ENCODE results near the gene LAGE3.
"Not testable (repeated sequence)": the region's sequence is repeated elsewhere in the genome, so short reads cannot be mapped to it uniquely, and the experiment has no call there.

LAGE3 gene

DNA sequence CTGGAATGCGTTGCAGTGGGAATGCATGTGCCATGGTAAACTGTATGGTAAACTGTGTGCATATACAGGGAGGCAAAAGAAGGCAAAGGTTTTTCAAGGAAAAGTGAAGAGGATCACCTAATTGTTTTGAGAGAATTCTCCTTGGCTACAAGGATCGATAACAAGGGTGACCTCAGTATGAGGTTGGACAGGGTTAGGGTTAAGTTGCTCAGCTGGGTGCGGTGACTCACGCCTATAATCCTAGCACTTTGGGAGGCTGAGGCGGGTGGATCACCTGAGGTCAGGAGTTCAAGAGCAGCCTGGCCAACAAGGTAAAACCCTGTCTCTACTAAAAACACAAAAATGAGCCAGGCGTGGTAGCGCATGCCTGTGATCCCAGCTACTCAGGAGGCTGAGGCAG lies 22.3 kb upstream of the LAGE3 start:
- DNase-seq, result not testable (repeated sequence)

DNA sequence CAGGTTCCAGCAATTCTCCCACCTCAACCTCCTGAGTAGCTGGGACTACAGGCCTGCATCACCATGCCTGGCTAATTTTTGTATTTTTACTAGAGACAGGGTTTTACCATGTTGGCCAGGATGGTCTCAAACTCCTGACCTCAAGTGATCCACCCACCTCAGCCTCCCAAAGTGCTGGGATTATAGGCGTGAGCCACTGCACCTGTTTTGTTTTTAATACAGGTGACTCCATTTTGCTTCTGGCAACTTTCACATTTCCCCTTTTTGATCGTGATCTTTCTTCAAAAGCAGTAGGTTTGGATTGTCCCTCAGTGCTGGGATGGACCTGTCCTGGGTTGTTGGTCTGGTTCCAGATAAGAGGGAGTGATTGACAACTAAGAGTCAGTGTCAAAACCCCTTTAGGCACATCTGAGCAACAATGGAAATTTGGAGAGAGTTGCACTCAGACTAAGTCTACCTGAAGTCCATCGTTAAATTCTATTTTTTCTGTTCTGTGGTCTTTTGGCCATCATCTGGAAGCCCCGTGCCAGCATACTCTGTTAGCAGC lies 17.6 kb upstream of the LAGE3 start:
- DNase-seq, result not testable (repeated sequence)

DNA sequence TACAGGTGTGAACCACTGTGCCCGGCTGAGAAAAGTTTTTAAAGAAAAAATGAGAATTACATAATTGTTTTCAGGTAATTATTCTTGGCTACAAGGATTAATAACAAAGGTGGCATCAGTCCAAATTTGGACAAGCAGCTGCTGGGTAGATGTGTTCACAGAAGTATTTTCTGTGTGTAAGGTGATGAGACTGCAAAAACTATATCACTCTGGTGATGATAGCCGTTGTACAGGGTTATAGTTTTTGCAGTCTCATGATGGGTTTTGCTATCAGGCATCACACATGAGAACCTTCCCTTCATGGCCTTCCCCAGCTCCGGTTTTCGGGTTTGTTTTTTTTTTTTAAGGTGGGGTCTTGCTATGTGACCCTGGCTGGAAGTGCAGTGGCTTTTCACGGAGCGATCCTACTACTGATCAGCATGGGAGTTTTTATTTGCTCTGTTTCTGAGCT lies 16.4 kb upstream of the LAGE3 start:
- no peak for DNase-seq

DNA sequence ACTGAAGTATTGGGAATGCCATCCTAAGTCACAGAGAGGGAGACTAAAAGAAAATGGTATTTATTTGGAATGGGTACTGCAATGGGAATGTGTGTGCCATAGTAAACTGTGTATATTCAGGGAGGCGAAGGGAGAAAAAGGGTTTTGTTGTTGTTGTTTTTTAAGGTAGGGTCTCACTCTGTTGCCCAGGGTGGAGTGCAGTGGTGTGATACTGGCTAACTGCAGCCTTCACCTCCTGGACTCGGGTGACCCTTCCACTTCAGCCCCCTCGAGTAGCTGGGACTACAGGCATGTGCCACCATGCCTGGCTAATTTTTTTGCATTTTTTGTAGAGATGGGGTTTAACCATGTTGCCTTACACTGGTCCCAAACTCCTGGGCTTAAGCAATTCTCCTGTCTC lies 15.6 kb upstream of the LAGE3 start:
- DNase-seq, result no peak

DNA sequence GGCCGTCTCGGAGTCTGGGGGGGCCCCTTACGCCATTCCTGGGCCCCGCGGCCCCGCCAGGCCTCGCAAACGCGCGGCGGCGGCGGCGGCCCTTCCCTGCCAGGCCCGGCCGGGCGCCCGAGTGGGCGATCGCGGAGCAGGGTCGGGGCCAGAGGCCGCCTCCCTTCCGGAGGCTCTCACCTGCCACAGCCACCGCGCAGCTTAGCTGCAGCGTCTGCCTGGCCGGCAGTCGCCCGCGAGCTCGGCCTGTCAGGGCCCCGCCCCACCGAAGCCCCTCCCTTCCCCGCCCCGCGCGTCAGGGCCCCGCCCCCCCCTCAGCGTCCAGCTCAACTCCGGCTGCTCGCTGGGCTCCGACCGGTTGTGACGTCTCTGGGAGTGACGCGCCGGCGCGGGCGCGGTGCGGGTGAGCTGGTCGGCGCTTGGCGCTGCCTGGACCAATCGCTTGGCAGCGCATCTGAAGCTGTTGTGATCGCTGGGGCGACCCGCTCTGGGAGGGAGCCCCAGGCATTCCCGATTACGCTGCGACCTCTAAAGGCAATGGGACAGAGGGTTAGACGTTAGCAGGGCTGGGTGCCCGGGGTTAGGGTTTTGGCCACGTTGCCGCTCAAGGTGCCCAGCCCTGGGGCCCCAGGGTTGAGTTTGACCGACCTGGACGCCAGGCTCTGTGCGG lies 11.5 kb upstream of the LAGE3 start, which contains the start of gene SLC10A3:
TSS of gene SLC10A3 (minus strand) at position 216 of the 670 bp plus-strand sequence. CDS start 1,689 bp downstream, outside the sequence.
- DNase-seq, result peak; percentile 90

DNA sequence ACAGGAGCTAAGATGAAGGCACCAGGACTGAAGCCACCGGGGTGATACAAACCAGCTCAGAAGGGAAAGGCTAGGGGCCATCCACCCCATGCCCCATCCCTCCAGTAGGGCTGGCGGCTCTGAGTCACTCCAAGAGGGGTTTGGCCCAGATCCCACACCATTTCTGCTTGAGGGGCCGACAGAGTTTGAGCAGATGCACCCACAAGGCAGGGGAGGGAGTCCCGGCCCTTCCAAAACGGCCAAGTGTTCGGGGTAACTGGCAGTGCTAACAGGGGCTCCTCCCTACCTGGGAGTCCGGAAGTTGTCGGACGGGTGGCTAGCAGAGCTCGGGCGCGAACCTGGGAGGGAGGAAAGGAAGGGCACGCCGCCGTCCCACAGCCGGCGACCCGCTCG lies 10.9 kb upstream of the LAGE3 start:
- peak; percentile 48 for DNase-seq

DNA sequence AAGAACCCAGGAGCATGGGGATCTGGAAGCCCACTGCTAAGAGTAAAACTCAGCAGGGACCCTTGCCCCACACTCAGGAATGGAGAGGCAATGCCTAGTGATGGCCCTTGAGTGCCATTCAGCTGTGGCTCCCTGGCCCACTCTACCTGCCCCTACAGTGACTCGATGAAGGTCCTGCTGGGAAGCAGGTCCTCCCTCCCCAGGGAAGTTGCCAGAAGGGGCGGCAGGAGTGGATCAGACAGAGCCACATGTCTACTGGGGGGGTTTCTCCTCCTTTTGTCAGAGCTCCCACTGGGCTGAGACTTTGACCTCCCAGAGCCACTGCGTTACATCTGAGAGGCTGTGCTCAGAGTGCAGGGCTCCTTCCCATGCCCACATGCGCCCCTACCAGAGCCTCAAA lies 10.1 kb upstream of the LAGE3 start:
- no peak for DNase-seq

DNA sequence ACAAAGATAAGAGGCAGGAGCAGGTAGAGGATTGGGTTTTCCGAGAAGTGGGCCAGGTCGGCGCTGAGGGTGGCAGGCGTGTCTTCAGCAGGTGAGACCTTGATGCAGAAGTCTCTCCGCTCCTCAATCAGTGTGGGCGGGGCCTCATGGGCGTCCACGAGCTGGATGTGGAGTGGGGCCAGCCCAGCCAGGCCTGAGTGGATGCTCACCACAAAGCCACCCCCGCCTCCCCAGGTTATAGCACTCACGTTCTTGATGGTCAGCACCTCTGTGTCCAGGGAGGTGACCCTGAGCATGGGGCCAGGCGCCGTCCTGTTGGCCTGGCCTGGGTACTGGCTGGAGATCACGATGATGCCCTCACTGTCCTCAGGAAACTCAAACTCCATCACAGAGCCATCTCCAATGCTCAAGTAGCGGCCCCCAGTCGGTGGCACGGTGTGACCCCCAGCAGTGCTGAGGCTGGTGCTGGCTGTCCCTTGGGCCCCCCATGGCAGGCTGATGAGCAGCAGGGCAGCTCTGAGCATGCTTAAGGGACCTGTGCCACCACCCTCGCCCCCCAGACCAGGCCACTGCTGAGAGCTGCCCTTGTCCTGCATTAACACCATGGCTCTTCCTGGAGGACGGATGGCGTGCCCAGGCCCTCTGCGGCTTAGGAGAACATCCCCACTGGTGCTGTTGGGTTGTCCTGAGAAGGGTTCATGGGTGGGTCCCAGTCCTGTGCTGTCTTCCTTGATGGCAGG lies 9.4 kb upstream of the LAGE3 start:
- DNase-seq, result no peak

DNA sequence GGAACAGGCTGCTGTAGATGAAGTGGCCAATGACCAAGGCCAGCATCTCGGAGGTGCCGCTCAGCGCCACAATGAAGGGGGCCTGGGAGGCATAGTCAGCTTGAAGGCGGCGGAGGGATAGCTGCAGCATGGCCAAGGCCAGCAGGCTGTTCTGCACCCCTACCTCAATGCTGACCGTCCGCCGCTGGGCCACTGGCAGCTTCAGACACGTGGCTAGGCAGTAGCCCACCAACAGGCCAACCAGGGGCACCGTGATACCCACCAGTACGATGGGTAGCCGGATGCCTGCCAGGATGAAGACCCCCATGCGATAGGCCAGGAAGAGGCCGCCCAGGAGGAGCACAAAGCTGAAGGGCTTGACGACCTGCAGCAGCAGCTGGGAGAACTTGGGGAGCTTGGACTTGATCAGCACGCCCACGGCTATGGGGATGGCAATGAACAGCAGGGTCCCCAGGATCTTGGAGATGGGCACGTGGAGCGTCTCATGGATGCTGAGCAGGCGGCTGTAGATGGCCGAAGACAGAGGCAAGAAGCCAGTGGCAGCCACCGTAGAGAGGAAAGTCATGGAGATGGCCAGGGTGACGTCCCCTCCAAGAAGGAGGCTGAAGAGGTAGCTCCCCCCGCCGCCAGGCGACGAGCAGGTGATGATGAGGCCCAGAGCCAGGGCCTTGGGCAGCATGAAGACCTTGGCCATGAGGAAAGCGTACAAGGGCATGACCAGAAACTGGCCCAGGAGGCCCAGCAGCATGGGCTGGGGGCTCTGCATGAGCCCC lies 8.6 kb upstream of the LAGE3 start:
- DNase-seq, result no peak

DNA sequence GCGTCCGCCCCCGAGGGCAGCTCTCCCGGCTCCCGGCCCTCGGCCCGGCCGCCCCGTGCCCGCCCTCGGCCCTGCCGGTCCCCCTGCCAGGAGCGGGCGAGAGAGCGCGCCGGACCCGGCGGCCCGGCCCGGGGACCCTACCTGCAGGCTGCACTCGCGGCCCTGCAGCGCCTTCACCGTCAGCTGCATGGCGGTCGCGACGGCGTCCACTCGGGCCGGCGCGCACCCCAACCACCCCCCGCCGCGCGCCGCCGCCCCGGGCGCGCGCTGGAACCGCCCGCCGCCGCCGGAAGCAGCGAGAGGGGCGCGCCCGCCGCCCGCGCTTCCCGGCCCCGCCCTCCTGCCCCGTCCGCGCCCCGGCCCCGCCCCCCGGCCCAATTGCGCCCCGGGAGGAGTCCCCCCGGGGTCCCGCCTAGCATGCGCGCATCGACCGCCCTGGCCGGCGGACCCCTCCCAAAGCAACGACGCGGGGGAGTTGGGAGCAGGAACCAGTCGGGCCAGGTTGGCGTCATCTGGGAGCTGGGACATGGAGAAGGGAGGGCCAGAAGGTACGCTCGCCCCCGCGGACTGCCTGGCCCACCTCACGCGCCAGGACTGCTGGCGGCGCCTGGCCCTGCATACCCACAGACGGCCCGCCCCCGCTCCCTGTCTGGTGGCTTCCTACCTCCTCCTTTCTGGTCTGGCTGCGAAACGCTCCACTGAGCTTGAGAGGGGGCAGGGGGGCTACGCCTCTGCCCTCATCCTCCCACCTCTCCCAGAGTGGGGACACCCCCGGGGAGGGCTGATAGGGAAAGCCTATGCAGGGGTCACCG lies 7.5 kb upstream of the LAGE3 start, which contains the start of gene UBL4A:
TSS of gene UBL4A (minus strand) at position 220 of the 812 bp plus-strand sequence. CDS start at position 189, 31 bp downstream.
- DNase-seq, result peak; percentile 69

DNA sequence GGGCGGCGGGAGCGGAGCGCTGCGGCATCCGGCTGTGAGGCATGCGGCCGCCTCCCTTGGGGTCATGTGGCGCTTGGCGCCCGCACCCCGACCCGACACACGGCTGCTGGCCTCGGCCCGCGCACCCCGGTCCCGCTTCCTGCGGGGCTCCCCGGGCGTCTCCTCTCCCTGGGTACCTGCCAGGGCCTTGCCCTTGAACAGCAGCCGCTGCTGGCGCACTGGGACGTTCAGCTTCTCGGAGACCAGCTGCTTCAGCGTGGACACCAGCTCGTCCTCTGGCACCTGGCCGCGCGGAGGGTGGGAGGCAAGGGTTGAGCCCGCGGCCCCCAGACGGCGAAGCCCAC lies 6.9 kb upstream of the LAGE3 start:
- DNase-seq, result peak; percentile 44

DNA sequence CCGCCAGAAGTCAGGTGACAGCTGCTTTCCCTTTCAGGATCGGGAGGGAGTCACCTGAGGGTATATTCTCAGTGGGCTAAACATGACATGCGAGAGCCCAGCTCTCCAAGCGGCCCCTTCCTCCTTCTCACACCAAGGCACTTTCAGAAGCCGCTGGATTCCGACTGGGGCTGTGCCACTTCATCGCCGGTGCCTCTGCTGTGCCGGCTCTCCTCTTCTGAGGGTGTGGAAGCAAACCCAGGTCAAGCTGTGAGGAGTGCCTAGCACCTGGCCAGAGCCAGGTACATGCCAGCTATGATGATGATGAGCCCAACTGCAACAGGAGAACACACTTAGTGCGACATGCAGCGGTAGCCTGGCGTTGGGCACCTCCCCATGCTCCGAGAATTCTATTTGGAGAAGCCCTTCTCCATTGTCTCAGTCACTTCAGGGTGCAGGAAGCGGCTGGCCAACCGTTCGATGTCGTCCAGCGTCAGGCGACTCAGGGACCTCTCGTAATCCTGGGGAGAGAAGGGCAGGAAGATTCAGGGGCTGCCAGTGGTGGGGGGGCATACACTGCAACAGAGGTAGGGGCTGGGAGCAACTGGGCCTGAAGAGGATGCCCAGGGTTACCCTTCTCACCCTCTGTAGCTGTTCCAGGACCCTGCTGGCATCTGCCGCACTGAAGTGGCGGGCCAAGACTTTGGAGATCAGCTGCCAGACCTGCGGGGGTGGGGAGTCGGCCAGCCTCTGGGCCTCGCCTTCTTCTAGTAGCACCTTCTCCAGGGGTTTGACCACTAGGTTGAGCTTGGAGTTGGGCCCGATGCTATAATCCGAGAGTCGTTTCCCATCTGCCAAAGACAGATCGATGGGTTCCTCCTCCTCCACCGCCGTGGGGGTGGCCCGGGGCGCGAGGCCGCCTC lies 6.3 kb upstream of the LAGE3 start:
- DNase-seq, result no peak

DNA sequence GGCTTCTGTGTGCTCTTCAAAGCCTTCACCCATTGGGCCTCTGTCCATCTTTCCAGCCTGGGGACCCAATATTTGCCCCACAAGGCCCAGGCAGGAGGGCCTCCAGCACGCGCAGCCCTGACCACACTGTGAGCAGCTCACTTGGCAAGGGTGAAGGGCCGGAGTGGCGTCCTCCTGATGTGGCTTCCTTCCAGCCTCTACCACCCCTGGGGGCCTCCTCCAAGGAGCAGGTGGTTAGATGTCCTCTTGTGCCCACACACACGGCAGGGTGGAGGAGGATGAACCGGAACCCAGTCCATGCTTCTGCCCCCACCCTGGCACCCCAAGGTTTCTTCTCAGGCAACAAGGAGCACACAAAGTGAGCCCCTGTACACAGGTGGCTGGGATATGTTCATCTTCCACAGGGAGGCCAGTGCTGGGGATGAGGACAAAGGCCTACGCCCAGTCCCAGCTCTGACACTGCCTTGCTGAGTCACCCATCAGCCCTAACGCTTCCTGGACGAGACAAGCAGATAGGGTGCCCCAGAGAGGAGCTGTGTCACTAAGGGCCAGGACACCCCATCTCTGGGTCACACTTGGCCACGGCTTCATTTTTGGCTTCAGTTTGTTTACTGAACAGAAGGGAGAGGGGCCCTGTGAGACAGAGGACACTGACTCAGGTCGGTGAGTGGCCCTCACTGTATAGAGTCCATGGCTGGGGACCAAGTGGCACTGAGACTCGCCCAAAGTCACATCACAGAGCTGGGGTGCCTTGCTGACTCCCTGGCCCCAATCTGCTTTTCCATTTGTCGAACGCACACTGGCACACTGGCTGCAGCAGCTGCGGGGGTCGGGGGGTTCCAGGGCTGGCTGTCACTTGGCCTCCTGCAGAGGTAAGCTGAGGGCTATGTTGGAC lies 5.4 kb upstream of the LAGE3 start:
- DNase-seq, result no peak

DNA sequence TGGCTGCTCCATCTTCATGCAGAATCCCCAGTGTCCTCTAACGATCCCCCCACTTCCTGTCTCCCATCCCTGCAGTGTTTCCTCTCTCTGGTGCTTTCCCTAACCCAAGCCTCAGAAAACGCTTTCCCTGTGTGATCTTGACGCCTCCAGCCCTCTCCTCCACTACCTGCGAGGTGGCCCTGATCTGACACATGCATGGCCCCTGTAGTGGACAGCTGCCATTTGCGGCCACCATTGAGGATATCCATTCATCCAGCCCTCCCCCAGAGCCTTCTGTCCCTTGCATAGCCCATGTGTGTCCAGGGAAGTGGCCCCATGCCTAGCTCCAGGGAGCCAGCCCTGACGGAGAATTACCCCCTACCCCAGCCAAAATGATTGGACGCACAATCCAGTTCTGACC lies 4.2 kb upstream of the LAGE3 start:
- no peak for DNase-seq

DNA sequence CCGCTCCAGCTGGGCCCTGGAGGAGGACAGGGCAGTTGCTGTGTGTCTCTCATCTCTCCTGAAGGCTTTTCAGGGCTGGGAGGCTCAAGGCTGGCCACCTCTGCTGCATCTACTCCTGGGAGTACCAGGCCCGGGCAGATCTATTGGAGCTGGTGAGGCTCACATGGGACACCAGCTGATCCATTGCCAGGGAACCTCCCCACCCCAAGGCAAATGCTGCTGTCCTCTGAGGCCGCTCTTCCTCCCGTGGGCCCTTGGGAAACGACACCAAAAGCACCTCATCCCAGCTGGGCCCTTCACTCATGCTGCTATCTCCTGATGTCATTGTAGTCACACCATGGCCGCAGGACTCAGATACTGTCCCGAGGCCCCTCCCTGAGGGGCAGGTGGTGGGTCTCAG lies 3.7 kb upstream of the LAGE3 start:
- no peak for DNase-seq

DNA sequence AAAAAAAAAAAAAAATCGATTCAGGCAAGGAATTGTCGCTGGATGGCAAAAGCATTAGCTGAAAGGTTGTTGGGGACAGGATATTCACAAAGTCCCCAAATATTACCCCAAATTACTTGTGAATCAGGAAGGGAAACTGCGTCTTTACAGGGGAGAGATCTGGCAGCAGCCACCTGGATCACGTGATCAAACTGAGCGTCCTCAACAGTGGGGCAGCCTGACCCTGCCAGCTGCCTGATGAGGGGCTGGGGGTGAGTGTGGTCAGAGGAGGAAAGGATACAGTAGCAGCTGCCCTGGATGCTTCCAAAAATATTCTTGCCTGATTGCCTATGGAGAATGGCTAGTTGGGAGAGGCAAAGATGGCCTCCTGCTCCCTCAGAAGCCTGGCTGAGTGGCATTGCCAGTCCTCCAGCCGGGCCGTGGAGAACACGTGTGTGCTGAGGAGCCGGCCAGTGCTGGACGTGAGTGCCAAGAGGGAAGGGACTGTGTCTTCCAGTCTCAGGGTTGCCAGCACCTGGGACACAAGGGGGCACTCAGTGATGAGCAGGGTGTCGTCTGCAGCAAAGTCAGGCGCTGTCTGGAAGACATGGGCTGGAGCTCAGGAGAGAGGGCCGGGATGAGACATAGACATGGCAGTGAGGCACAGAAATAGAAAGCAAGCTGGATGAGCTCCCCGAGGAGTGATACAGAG lies 3.0 kb upstream of the LAGE3 start:
- no peak for DNase-seq

DNA sequence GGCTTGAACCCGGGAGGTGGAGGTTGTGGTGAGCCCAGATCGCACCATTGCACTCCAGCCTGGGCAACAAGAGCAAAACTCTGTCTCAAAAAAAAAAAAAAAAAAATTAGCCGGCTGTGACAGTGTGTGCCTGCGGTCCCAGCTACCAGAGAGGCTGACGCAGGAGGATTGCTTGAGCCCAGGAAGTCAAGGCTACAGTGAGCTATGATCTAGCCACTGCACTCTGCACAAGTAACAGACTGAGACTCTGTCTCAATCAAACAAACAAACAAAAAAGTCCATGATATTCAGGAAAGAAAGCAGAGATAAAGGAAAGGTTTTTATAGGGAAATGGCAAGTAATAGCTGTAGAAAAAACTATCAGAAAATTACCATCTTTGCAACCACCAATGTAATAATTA lies 2.1 kb upstream of the LAGE3 start:
- DNase-seq, result no peak

DNA sequence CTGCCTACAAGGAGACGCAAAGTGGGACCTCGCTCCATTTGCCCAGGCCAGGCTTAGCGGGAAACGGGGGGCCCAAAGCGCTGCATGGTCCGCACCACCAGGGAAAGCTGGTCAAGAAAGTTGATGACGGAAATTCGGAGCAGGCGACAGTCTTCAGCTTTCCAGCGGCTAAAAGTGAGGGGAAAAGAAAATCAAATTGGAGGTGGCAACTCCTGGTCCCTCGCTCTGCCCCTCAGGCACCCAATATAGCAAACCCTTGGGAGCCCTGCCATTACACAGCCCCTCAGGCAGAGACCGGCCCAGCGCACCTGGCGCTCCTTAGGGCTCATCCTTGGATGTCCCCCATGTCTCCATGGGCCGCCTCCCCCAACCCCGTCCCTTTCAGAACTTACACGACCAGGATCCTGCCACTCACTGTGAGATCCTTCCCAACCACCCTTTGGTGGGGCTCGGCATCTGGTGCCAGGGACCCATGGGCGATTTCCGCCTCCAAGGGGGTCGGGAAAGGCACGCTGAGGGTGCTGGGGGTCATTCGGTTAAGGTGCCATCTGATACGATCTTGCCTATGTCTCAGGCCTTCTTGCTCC lies 1.1 kb downstream of the LAGE3 start:
- no peak for DNase-seq

DNA sequence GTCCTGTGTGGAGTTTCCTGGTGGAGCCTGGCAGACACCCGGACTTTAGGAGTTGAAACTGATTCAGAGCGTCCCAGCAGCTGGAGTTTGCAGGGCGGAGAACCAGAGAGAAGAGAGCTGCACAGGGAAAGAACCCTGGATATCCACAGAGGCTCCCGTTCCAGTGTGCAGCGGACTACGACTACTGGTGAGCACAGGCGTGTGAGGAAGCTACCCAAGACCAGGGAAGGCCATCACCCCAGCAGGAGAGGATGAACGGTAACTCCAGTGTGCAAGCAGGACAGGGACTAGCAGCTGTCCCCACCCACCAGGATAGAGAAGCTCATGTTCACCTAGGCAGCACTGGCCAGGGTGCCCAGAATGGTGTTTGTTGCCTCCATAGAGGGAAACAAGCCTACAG lies 2.3 kb downstream of the LAGE3 start:
- DNase-seq, result no peak

Measured in stimulated activated CD4-positive, alpha-beta T cell treated with anti-CD3 and anti-CD28 coated beads, Interleukin-15, amount 100 ng/mL, for 24 hours (primary cell).